ENCODE data around the gene RBFOX1. TPM values are rescaled to one million over a fixed set of nuclear protein-coding genes. Genes with fewer than 3 reads are reported as not detected.

RBFOX1 gene
- total RNA-seq, 2 experiments from 2014 or later = not detected

GRCh38 chr16:7736138-7736665 is 403.6 kb downstream of the RBFOX1 start:
- H3K4me1 Mint-ChIP-seq (ENCODE audit: low read depth) = no peaks in the 10 kb centered on the region
- H3K27ac Mint-ChIP-seq = no peak overlapping the region
- no peaks in the 10 kb centered on the region for H3K36me3 Mint-ChIP-seq
- intact Hi-C loops (cut with micrococcal nuclease) = no loop called here
- H3K27me3 Mint-ChIP-seq = no peaks in the 10 kb centered on the region
- CTCF ChIA-PET = no interaction called here
- POLR2A ChIA-PET = no interaction called here
- peaks cover 28% of the 10 kb centered on the region for H3K9me3 Mint-ChIP-seq
- DNase-seq = no peak
- H3K4me3 Mint-ChIP-seq = no peak overlapping the region

GRCh38 chr16:7742626-7743025 is 410.0 kb downstream of the RBFOX1 start:
- CTCF ChIA-PET = no interaction called here
- H3K9me3 Mint-ChIP-seq = peaks cover 24% of the 10 kb centered on the region
- H3K4me1 Mint-ChIP-seq (ENCODE audit: low read depth) = no peaks in the 10 kb centered on the region

GRCh38 chr16:7744546-7745264 is 412.1 kb downstream of the RBFOX1 start:
- no peak for DNase-seq
- peaks cover 11% of the 10 kb centered on the region for H3K9me3 Mint-ChIP-seq
- CTCF ChIA-PET = no interaction called here
- no peaks in the 10 kb centered on the region for H3K27me3 Mint-ChIP-seq
- no peak overlapping the region for H3K4me3 Mint-ChIP-seq
- no peaks in the 10 kb centered on the region for H3K36me3 Mint-ChIP-seq
- H3K4me1 Mint-ChIP-seq (ENCODE audit: low read depth) = no peaks in the 10 kb centered on the region
- H3K27ac Mint-ChIP-seq = no peak overlapping the region
- POLR2A ChIA-PET = no interaction called here
- intact Hi-C loops (cut with micrococcal nuclease) = no loop called here

More at GRCh38 chr16:7742626-7743025, 410.0 kb downstream of the RBFOX1 start:
- Mint-ChIP-seq H3K36me3 (no peaks in the 10 kb centered on the region), H3K27ac (no peak overlapping the region), H3K4me3 (no peak overlapping the region), H3K27me3 (no peaks in the 10 kb centered on the region)
- intact Hi-C loops (cut with micrococcal nuclease) = no loop called here
- no peak for DNase-seq
- POLR2A ChIA-PET = interaction anchor here (0.5 kb wide), 1 partner anchor 46 kb away, joined by 3 read pairs; no protein-coding TSS in a partner anchor

- ChIA-PET POLR2A (no interaction called here), CTCF (no interaction called here)
- DNase-seq = no peak
- Mint-ChIP-seq H3K4me3 (no peak overlapping the region), H3K36me3 (no peaks in the 10 kb centered on the region), H3K4me1 (ENCODE audit: low read depth) (no peaks in the 10 kb centered on the region), H3K27ac (no peak overlapping the region), H3K27me3 (no peaks in the 10 kb centered on the region), H3K9me3 (peaks cover 11% of the 10 kb centered on the region)
- intact Hi-C loops (cut with micrococcal nuclease) = no loop called here
Measured at GRCh38 chr16:7745276-7745675, 412.6 kb downstream of the RBFOX1 start.

GRCh38 chr16:7746941-7747340 is 414.3 kb downstream of the RBFOX1 start:
- Mint-ChIP-seq H3K4me1 (ENCODE audit: low read depth) (no peaks in the 10 kb centered on the region), H3K9me3 (peaks cover 4% of the 10 kb centered on the region), H3K27ac (no peak overlapping the region), H3K27me3 (no peaks in the 10 kb centered on the region), H3K4me3 (no peak overlapping the region), H3K36me3 (no peaks in the 10 kb centered on the region)
- DNase-seq = no peak
- intact Hi-C loops (cut with micrococcal nuclease) = no loop called here
- CTCF ChIA-PET = no interaction called here
- POLR2A ChIA-PET = no interaction called here

GRCh38 chr16:7748522-7748921 is 415.9 kb downstream of the RBFOX1 start:
- Mint-ChIP-seq H3K9me3 (peaks cover 14% of the 10 kb centered on the region), H3K27me3 (no peaks in the 10 kb centered on the region), H3K27ac (no peak overlapping the region), H3K36me3 (no peaks in the 10 kb centered on the region), H3K4me1 (ENCODE audit: low read depth) (no peaks in the 10 kb centered on the region), H3K4me3 (no peak overlapping the region)
- CTCF ChIA-PET = no interaction called here
- intact Hi-C loops (cut with micrococcal nuclease) = no loop called here
- POLR2A ChIA-PET = no interaction called here
- no peak for DNase-seq

- DNase-seq = no peak
- Mint-ChIP-seq H3K27ac (no peak overlapping the region), H3K9me3 (peaks cover 26% of the 10 kb centered on the region), H3K36me3 (no peaks in the 10 kb centered on the region), H3K4me1 (ENCODE audit: low read depth) (no peaks in the 10 kb centered on the region), H3K4me3 (no peak overlapping the region), H3K27me3 (no peaks in the 10 kb centered on the region)
- intact Hi-C loops (cut with micrococcal nuclease) = no loop called here
- POLR2A ChIA-PET = no interaction called here
- CTCF ChIA-PET = no interaction called here
Measured at GRCh38 chr16:7755347-7755882, 422.8 kb downstream of the RBFOX1 start.

Data from activated CD4-positive, alpha-beta memory T cell treated with anti-CD3 and anti-CD28 coated beads for 36 hours (primary cell).